HUES64 (cell line): ENCODE measurements around the gene RPL28.
A peak's percentile ranks its signal among the peaks of the same experiment; 100 is the strongest.
"Not testable (repeated sequence)": the region's sequence is repeated elsewhere in the genome, so short reads cannot be mapped to it uniquely, and the experiment has no call there.

Source experiments
- H3K27ac ChIP-seq: 2 replicates; pipeline ENCODE4 v1.7.0; 2013; ENCODE audit warnings: low read depth, low read length, inconsistent platforms
- H3K27me3 ChIP-seq: 2 replicates; pipeline ENCODE4 v1.6.1; 2013; ENCODE audit warnings: mild to moderate bottlenecking, low read length; ENCODE audit not compliant: insufficient read depth
- H3K36me3 ChIP-seq: 2 replicates; pipeline ENCODE4 v1.6.1; 2013; ENCODE audit warnings: mild to moderate bottlenecking, low read length; ENCODE audit not compliant: insufficient read depth
- H3K4me1 ChIP-seq: 2 replicates; pipeline ENCODE4 v1.6.1; 2013; ENCODE audit warnings: mild to moderate bottlenecking, low read length, moderate library complexity; ENCODE audit not compliant: insufficient read depth
- H3K4me3 ChIP-seq: 2 replicates; pipeline ENCODE4 v1.5.1; 2013; ENCODE audit warnings: mild to moderate bottlenecking, low read length, moderate library complexity
- H3K9ac ChIP-seq: 2 replicates; pipeline ENCODE4 v1.6.1; 2013; ENCODE audit warnings: mild to moderate bottlenecking, low read depth, low read length
- H3K9me3 ChIP-seq: 2 replicates; pipeline ENCODE4 v1.6.1; 2013; ENCODE audit warnings: low read depth, low read length; ENCODE audit not compliant: insufficient read depth
- WGBS: fragments of 150-250, 120-280 bp; methylation state at CpG from one replicate; pipeline ENCODE4 v1.1.7; 2013; ENCODE audit warnings: missing lambda C conversion rate; 5-methylcytosine and 5-hydroxymethylcytosine counted together

Gene RPL28

DNA sequence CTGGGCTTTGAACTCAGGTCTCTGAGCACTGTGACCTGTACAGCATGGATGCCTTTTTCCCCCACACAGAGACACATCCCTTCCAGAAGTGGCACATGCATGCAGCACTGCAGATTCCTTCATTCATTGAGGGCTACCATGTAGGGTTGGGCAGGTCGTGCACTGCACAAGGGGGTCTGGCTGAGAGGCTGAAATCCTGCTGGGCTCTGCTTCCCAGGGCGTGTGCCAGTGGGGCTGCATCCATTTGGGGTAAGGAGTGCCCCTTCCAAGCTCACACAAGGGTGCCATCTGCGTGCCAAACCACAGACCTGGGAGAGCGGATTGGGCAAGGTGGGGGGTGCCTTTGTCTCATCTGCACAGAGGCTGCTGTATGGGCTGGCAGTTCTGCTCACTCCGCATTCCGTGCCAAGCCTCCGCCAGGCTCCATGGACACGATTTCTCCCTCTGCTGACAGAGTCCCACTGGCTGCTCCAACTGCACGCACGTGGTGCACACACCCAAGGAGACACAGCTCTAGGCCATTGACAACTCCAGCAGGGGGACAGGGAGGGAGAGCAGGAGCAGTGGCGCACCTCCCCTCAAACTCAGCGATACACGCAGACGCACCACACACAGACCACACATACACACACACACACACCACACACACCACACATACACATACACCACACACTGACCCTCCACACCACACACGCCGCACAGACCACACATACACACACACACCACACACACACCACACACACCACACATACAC lies 61.9 kb downstream of the RPL28 start:
- no peak overlapping the region for H3K4me3 ChIP-seq
- 37% methylated on average over 16 of the region's 16 CpGs for WGBS
- H3K4me1 ChIP-seq = no peaks in the 10 kb centered on the region; the same call in 1 of the 2 replicates
- no peak overlapping the region for H3K27ac ChIP-seq
- H3K9me3 ChIP-seq = no peaks in the 10 kb centered on the region
- H3K9ac ChIP-seq = no peak overlapping the region
- H3K36me3 ChIP-seq = no peaks in the 10 kb centered on the region
- H3K27me3 ChIP-seq = peaks cover 98% of the 10 kb centered on the region

DNA sequence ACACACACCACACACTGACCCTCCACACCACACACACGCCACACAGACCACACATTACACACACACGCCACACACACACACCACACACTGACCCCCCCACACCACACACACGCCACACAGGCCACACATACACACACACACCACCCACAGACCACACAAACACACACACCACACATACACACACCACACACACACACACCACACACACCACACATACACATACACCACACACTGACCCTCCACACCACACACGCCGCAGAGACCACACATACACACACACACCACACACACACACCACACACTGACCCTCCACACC lies 62.4 kb downstream of the RPL28 start:
- H3K9ac ChIP-seq, H3K4me3 ChIP-seq, H3K36me3 ChIP-seq, H3K27ac ChIP-seq, H3K9me3 ChIP-seq, H3K4me1 ChIP-seq: not testable (repeated sequence)
- 91% methylated on average over 5 of the region's 5 CpGs for WGBS
- H3K27me3 ChIP-seq = peaks cover 93% of the 10 kb centered on the region

DNA sequence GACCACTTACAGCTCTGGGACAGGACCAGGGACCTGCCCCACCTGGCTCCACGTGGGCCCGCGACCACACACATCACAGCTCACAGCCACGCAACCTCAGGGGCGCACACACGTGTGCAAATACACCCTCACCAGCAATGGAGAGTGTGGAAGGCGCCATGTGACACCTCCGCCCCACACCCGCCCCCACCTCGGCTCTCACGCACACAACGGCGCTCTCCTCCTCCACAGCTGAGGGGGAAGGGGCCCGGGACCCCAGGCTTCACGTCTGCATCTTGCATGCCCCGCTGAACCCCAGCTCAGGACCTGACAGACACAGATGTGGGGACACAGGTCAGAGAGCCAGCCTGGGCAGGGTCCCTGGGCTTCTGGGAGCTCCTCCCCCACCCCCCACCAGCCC lies 63.7 kb downstream of the RPL28 start:
- no peak overlapping the region for H3K27ac ChIP-seq
- H3K9ac ChIP-seq = no peak overlapping the region
- no peaks in the 10 kb centered on the region for H3K36me3 ChIP-seq
- no peak overlapping the region for H3K4me3 ChIP-seq
- peaks cover 79% of the 10 kb centered on the region for H3K27me3 ChIP-seq
- no peaks in the 10 kb centered on the region; the same call in 1 of the 2 replicates for H3K4me1 ChIP-seq
- 39% methylated on average over 16 of the region's 16 CpGs for WGBS
- no peaks in the 10 kb centered on the region for H3K9me3 ChIP-seq

DNA sequence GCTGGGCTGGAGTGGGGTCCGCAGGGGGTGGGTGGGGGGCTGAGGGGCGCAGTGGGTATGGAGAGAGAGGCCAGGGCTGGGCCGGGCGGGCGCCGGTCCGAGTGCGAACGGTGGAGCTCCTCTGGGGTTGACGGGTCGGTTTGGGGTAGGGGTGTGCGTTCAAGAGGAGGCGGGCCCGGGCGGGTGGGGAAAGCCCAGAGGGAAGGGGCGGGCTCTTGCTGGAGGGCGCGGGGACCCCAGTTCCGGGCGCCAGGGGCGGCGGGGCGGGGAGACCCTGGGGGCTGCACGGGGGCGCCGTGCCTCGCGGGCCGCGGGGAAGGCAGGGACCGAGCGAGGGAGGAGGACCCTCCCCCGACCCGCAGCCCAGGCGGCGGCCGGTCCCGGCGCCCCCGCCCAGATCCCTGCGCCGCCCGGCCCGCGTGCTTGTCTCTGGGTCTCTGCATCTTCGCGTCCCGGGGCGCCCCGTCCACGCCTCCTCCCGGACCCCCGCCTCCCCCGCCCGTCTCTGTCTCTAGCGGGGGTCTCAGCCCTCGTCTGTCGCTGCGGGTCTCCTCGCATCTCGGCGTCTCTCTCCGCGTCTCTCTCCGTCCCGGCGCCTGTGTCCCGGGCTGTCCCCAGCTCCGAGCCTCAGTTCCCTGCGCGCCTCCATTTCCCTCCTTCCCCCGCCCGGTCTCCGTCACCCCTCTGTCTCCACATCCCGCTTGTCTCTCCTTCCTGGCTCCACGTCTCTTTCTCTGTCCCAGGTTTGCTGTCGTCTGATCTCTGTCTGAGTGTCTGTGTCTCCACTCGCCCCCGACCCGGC lies 65.6 kb downstream of the RPL28 start:
- WGBS = 3% methylated on average over 79 of the region's 80 CpGs
- Histone ChIP-seq H3K4me1 (no peaks in the 10 kb centered on the region; the same call in 1 of the 2 replicates), H3K4me3 (peak overlapping the region; percentile 37), H3K27me3 (peaks cover 61% of the 10 kb centered on the region), H3K27ac (no peak overlapping the region), H3K9me3 (no peaks in the 10 kb centered on the region), H3K36me3 (no peaks in the 10 kb centered on the region), H3K9ac (no peak overlapping the region)

DNA sequence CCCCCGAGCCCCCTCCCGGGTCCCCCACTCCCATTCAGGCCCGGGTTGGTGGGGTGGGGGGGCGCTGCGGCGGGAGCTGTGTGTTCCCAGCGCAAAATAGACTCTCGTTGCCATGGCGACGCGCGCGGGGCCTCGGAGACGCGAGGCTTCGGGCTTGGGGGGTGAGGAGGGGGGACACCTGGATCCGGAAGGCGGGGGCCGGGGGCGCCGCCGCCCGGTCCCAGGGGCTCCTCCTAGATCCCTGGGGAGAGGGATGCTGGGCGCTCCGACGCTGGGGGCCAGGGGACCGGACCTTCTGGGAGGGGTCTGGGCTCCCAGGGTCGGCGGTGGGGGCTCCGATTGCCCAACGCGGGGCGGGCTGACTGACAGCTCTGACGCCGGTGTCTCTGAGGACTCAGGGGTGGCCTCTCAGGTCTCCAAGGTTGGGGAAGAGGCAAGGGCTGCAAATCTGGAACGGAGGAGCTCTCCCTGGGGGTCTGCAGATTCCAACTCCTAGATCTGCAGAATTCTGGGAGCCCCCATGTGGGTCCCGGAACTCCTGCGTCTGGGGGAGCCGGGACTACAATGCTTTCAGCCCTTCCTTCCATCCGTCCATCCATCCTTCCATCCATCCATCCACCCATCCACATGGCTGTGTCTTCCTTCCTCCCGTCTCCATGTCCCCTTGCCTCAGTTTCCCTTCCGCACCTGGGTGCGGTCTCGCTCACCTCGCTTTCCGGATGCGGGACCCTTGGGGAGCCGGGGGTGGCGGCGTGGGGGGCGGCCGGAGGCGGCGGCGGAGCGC lies 66.4 kb downstream of the RPL28 start:
- no peaks in the 10 kb centered on the region for H3K36me3 ChIP-seq
- H3K9me3 ChIP-seq = no peaks in the 10 kb centered on the region
- 5% methylated on average over 55 of the region's 57 CpGs for WGBS
- no peak overlapping the region for H3K27ac ChIP-seq
- peaks cover 53% of the 10 kb centered on the region for H3K27me3 ChIP-seq
- peak overlapping the region; percentile 48 for H3K4me3 ChIP-seq
- no peaks in the 10 kb centered on the region; the same call in 1 of the 2 replicates for H3K4me1 ChIP-seq
- no peak overlapping the region; the same call in 1 of the 2 replicates for H3K9ac ChIP-seq
